Neural cell (in vitro differentiated cells): ENCODE data around the gene C16orf90. TPM values are rescaled to one million over a fixed set of nuclear protein-coding genes. Genes with fewer than 3 reads are reported as not detected.
"Not testable (repeated sequence)": the region's sequence is repeated elsewhere in the genome, so short reads cannot be mapped to it uniquely, and the experiment has no call there.

Experiments
- H2AFZ ChIP-seq: fragments of 200-600, 300-800 bp; sonication (generic), shearing (Covaris generic); 2 replicates; pipeline ENCODE4 v1.6.0; 2014; ENCODE audit warnings: low read depth, mild to moderate bottlenecking, antibody characterized with exemption, low read length, moderate library complexity
- H3F3A ChIP-seq: fragments of 200-600 bp; shearing (Covaris generic); 2 replicates; pipeline ENCODE4 v1.6.1; 2016; ENCODE audit warnings: mild to moderate bottlenecking, moderate library complexity, mixed read lengths, antibody characterized with exemption, low read length; ENCODE audit not compliant: insufficient read depth, poor library complexity, severe bottlenecking
- H3K27ac ChIP-seq: fragments of 200-600, 300-800 bp; sonication (generic), shearing (Covaris generic); 2 replicates; pipeline ENCODE4 v1.5.1; 2014; ENCODE audit warnings: mild to moderate bottlenecking, low read length, moderate library complexity
- H3K27me3 ChIP-seq: fragments of 300-800, 200-600 bp; sonication (generic), shearing (Covaris generic); 2 replicates; pipeline ENCODE4 v1.6.0; 2014; ENCODE audit warnings: mild to moderate bottlenecking, low read depth, low read length, moderate library complexity; ENCODE audit not compliant: insufficient read depth
- H3K36me3 ChIP-seq: fragments of 300-800, 200-600 bp; sonication (generic), shearing (Covaris generic); 2 replicates; pipeline ENCODE4 v1.5.1; 2014; ENCODE audit warnings: mild to moderate bottlenecking, antibody characterized with exemption, low read length, moderate library complexity; ENCODE audit not compliant: insufficient read depth
- H3K4me2 ChIP-seq: fragments of 300-800, 200-600 bp; sonication (generic), shearing (Covaris generic); 2 replicates; pipeline ENCODE4 v1.6.0; 2014; ENCODE audit warnings: mild to moderate bottlenecking, low read length
- H3K4me3 ChIP-seq: fragments of 300-800, 200-600 bp; sonication (generic), shearing (Covaris generic); 2 replicates; pipeline ENCODE4 v1.5.1; 2014; ENCODE audit warnings: mild to moderate bottlenecking, low read length, moderate library complexity
- H3K79me2 ChIP-seq: fragments of 200-600 bp; shearing (Covaris generic); replicated peaks from 2 replicates; pipeline ENCODE4 v1.6.0; 2014; ENCODE audit warnings: mild to moderate bottlenecking, low read length, moderate library complexity; ENCODE audit not compliant: insufficient read depth
- H3K9ac ChIP-seq: fragments of 300-800, 200-600 bp; sonication (generic), shearing (Covaris generic); 2 replicates; pipeline ENCODE4 v1.6.1; 2016; ENCODE audit warnings: mild to moderate bottlenecking, low read length, mixed read lengths
- H3K9me2 ChIP-seq: fragments of 200-600 bp; shearing (Covaris generic); 2 replicates; pipeline ENCODE4 v1.6.1; 2016; ENCODE audit warnings: mild to moderate bottlenecking, low read length, mixed read lengths; ENCODE audit not compliant: insufficient read depth
- H3K9me3 ChIP-seq: fragments of 200-600, 300-800 bp; sonication (generic), shearing (Covaris generic); 2 replicates; pipeline ENCODE4 v1.6.1; 2016; ENCODE audit warnings: mild to moderate bottlenecking, mixed run types, low read length, moderate library complexity, mixed read lengths
- H4K20me1 ChIP-seq: fragments of 200-600 bp; shearing (Covaris generic); 2 replicates; pipeline ENCODE4 v1.6.1; 2016; ENCODE audit warnings: mild to moderate bottlenecking, mixed run types; ENCODE audit not compliant: insufficient read depth
- CTCF ChIP-seq: fragments of 450-650 bp; IDR thresholded peaks from 2 replicates; pipeline ENCODE4 v1.5.1; 2014; ENCODE audit warnings: antibody characterized with exemption, mild to moderate bottlenecking, moderate library complexity; ENCODE audit not compliant: poor library complexity, severe bottlenecking
- EP300 ChIP-seq: fragments of 450-650 bp; conservative IDR thresholded peaks from 2 replicates; pipeline ENCODE4 v1.6.1; 2014; ENCODE audit warnings: antibody characterized with exemption, mild to moderate bottlenecking, moderate library complexity; ENCODE audit not compliant: poor library complexity, severe bottlenecking
- EZH2 ChIP-seq: fragments of 200-600, 300-800 bp; shearing (Covaris generic), sonication (generic); IDR thresholded peaks from 2 replicates; pipeline ENCODE4 v1.6.1; 2014; ENCODE audit warnings: antibody characterized with exemption, low read length, borderline replicate concordance, mild to moderate bottlenecking; ENCODE audit not compliant: insufficient read depth, poor library complexity, severe bottlenecking
- MXI1 ChIP-seq: fragments of 450-650 bp; conservative IDR thresholded peaks from 2 replicates; pipeline ENCODE4 v1.6.1; 2014; ENCODE audit warnings: antibody characterized with exemption, mild to moderate bottlenecking; ENCODE audit not compliant: poor library complexity, severe bottlenecking
- POLR2AphosphoS5 ChIP-seq: IDR thresholded peaks from 2 replicates; pipeline ENCODE4 v1.6.1; 2012
- RAD21 ChIP-seq: fragments of 450-650 bp; conservative IDR thresholded peaks from 2 replicates; pipeline ENCODE4 v1.6.1; 2014; ENCODE audit warnings: antibody characterized with exemption, mild to moderate bottlenecking, moderate library complexity
- REST ChIP-seq: IDR thresholded peaks from 2 replicates; pipeline ENCODE4 v1.6.1; 2012; ENCODE audit warnings: borderline replicate concordance
- SMC3 ChIP-seq: fragments of 450-650 bp; conservative IDR thresholded peaks from 2 replicates; pipeline ENCODE4 v1.6.1; 2014; ENCODE audit warnings: antibody characterized with exemption, mild to moderate bottlenecking, moderate library complexity; ENCODE audit not compliant: poor library complexity
- TAF1 ChIP-seq: IDR thresholded peaks from 2 replicates; pipeline ENCODE4 v1.6.1; 2012; ENCODE audit warnings: low read depth
- polyA plus RNA-seq: library from polyadenylated mRNA; depleted of rRNA; stranded (reverse); fragments of >200 nt; gene quantifications from 2 replicates; pipeline ENCODE4 v1.2.3, GENCODE V29; 2014

Gene C16orf90
- polyA plus RNA-seq, 1 donor from 2014 or later = not detected

GRCh38 chr16:3474136-3474779, 21.0 kb downstream of the C16orf90 start:
- Histone ChIP-seq H3K9ac (no peak overlapping the region), H2AFZ (no peak overlapping the region), H3K9me3 (no peaks in the 10 kb centered on the region), H3K4me2 (no peak overlapping the region), H3K36me3 (no peaks in the 10 kb centered on the region), H4K20me1 (no peaks in the 10 kb centered on the region), H3F3A (no peaks in the 10 kb centered on the region), H3K27ac (no peak overlapping the region), H3K79me2 (peaks cover 5% of the 10 kb centered on the region), H3K4me3 (no peak overlapping the region), H3K27me3 (no peaks in the 10 kb centered on the region), H3K9me2 (no peaks in the 10 kb centered on the region)
- TF ChIP-seq RAD21 (no peak), EZH2 (no peak), CTCF (no peak), TAF1 (no peak), EP300 (no peak), REST (no peak), SMC3 (no peak), MXI1 (no peak), POLR2AphosphoS5 (no peak)

- H3K9me2 ChIP-seq, H2AFZ ChIP-seq, H3K27me3 ChIP-seq, H3K9ac ChIP-seq, H3K4me2 ChIP-seq, H3K4me3 ChIP-seq, H3K27ac ChIP-seq, H3K9me3 ChIP-seq, H4K20me1 ChIP-seq, H3K79me2 ChIP-seq, H3K36me3 ChIP-seq, H3F3A ChIP-seq: not testable (repeated sequence)
Observed at GRCh38 chr16:3473596-3473943, 21.7 kb downstream of the C16orf90 start.
